ENCODE data around the gene FBXW9.

DNA sequence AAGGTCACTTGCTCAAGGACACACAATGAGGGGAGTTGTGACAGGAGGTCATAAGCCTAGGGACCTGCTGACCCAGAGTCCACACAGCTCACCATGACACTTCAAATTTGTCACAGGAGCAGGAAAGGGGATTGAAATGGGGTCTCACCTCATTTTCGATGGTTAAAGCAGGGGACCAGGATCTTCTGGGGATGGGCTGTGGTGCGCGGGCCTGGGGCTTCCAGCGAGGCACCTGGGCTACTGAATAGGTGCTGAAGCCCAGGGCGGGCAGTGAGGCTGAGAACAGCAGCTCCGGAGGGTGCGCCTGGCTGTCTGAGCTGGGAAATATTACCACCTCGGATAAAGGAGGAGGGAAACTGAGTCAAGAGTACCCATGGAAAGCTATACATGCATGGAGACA, 40.9 kb downstream of the FBXW9 start:
- TF ChIP-seq YY2 (tag by site-specific recombination; IDR thresholded peaks at IDR 0.05), result no peak
- TF ChIP-seq ZNF266 (tag by site-specific recombination; IDR thresholded peaks at IDR 0.05; ENCODE audit: low read depth), result no peak
- TF ChIP-seq SCRT2 (tag by site-specific recombination; IDR thresholded peaks at IDR 0.05), result no peak
- no peak for TF ChIP-seq REPIN1 (tag by site-specific recombination; IDR thresholded peaks at IDR 0.05; ENCODE audit: low read depth)
- no peak for TF ChIP-seq TCF7L2 (IDR thresholded peaks at IDR 0.05; ENCODE audit: borderline replicate concordance, low read depth, low read length)
- no peak for TF ChIP-seq ZNF324 (tag by site-specific recombination; IDR thresholded peaks at IDR 0.05)
- TF ChIP-seq ZNF510 (tag by site-specific recombination; IDR thresholded peaks at IDR 0.05; ENCODE audit: insufficient replicate concordance), result no peak
- no peak for TF ChIP-seq ZNF76 (tag by site-specific recombination; IDR thresholded peaks at IDR 0.05; ENCODE audit: borderline replicate concordance, low read depth)
- no peak for TF ChIP-seq YY1 (tag by site-specific recombination; IDR thresholded peaks at IDR 0.05)
